Measurements from ENCODE around the gene CEP164. TPM values are rescaled to one million over a fixed set of nuclear protein-coding genes. Genes with fewer than 3 reads are reported as not detected.

CEP164 gene
- total and polyA plus RNA-seq, 2 of the 8 experiments (the other 6 are each of a cell fraction or from before 2014, with no cell fraction given), result 8.4 to 20.8 TPM

DNA sequence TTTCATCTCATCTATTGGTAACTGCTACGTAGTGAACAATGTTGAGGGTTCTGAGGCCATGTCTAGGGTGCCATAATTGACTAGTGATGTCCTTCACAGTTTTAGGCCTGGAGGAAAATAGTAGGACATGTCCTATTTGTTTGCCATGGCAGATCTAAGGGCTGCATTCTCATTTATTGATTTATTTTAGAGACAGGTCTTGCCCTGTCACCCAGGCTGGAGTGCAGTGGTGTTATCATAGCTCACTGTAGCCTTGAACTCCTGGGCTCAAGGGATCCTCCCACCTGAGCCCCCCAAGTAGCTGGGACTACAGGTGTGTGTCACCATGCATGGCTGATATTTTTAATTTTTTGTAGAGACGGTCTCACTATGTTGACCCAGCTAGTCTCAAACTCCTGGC is 5.2 kb downstream of the CEP164 start:
- H3K23me2 ChIP-seq (ENCODE audit: low read depth, low read length), result 0 out of 2 replicates have a peak, but pooled peaks cover 3% of the 10 kb centered on the region
- no peak overlapping the region for H3K14ac ChIP-seq (ENCODE audit: insufficient read length)
- H2BK120ac ChIP-seq (replicated peaks; ENCODE audit: low read depth, low read length), result no peak overlapping the region
- no peaks in the 10 kb centered on the region for H3K9me3 ChIP-seq (ENCODE audit: insufficient read depth in 2 of 2, low read depth in 1 of 2, low read length in 1 of 2)
- no peaks in the 10 kb centered on the region for H3K79me1 ChIP-seq (ENCODE audit: low read depth, low read length)
- WGBS, 2 experiments (ENCODE audit: extremely low coverage in 1 of 2, insufficient coverage in 1 of 2, insufficient read length in 1 of 2, insufficient replicate concordance in 2 of 2, low coverage in 1 of 2, low lambda C conversion rate in 2 of 2, missing lambda C conversion rate in 1 of 2), result 63% methylated on average over 2 of the region's 2 CpGs; no CpG with 5 or more reads in 1 of the 2 experiments
- H4K91ac ChIP-seq (replicated peaks; ENCODE audit: insufficient read length, low read length), result no peak overlapping the region
- no peaks in the 10 kb centered on the region for H3K27me3 ChIP-seq (replicated peaks in 1 of 4; ENCODE audit: control insufficient read depth in 3 of 4, extremely low read depth in 1 of 4, insufficient read depth in 3 of 4, low read length in 3 of 4)
- H3K9ac ChIP-seq (replicated peaks in 1 of 4; ENCODE audit: extremely low read depth in 1 of 4, low read depth in 3 of 4, low read length in 3 of 4), result no peak overlapping the region
- no peaks in the 10 kb centered on the region for H3K36me3 ChIP-seq (ENCODE audit: control insufficient read depth in 2 of 4, insufficient read depth in 4 of 4, low read length in 3 of 4)
- H3K4ac ChIP-seq (replicated peaks; ENCODE audit: insufficient read length, low read depth, low read length), result no peak overlapping the region
- H3K56ac ChIP-seq (replicated peaks; ENCODE audit: insufficient read length, low read depth, low read length), result no peak overlapping the region
- H3K18ac ChIP-seq (ENCODE audit: extremely low read depth, low read length), result no peak overlapping the region
- no peak overlapping the region for H4K5ac ChIP-seq (ENCODE audit: insufficient read length, low read depth, low read length)
- DNase-seq (ENCODE audit: low read depth in 1 of 2, low spot score in 2 of 2) (no peak), FAIRE-seq (no peak)
- H3K27ac ChIP-seq (ENCODE audit: low read depth, low read length), result no peak overlapping the region
- H3K4me2 ChIP-seq (ENCODE audit: insufficient read depth in 1 of 2, low read depth in 2 of 2, low read length in 2 of 2), result no peak overlapping the region
- no peak overlapping the region for H2BK20ac ChIP-seq (ENCODE audit: low read length)
- H2BK15ac ChIP-seq (ENCODE audit: low read length), result no peak overlapping the region
- no peak overlapping the region for H2BK5ac ChIP-seq (ENCODE audit: low read depth, low read length)
- H3K23ac ChIP-seq (ENCODE audit: insufficient read length), result no peak overlapping the region
- no peak overlapping the region for H4K8ac ChIP-seq (ENCODE audit: extremely low read depth, insufficient read depth, low read length)
- H2AK5ac ChIP-seq (ENCODE audit: low read depth, low read length), result no peak overlapping the region
- peaks cover 0 to 5% (median under 1%) of the 10 kb centered on the region in 4 experiments; a peak in 2 of 7 replicates for H3K4me1 ChIP-seq (replicated peaks in 1 of 4; ENCODE audit: control insufficient read depth in 3 of 4, insufficient read depth in 4 of 4, low read length in 3 of 4)
- H3K4me3 ChIP-seq (ENCODE audit: extremely low read depth in 1 of 4, insufficient read depth in 2 of 4, low read depth in 3 of 4, low read length in 4 of 4), result no peak overlapping the region
- ChIA-PET POLR2A (ENCODE audit: partially characterized antibody) (no interaction called here), CTCF (ENCODE audit: partially characterized antibody) (interaction anchor here (1.0 to 1.2 kb wide), 2 partner anchors 8 to 151 kb away, joined by 3 read pairs; no protein-coding TSS in a partner anchor)
- H4K20me1 ChIP-seq (replicated peaks in 1 of 2; ENCODE audit: control insufficient read depth in 1 of 2, insufficient read depth in 2 of 2, low read length in 2 of 2), result peaks cover 0 to 1% of the 10 kb centered on the region in 2 experiments
- H3K79me2 ChIP-seq (ENCODE audit: control insufficient read depth in 1 of 2, insufficient read depth in 2 of 2, low read length in 2 of 2), result no peaks in the 10 kb centered on the region
- no peak overlapping the region for H2AFZ ChIP-seq (ENCODE audit: low read length)
- no peak overlapping the region for H2BK12ac ChIP-seq (ENCODE audit: low read depth, low read length)
- TF ChIP-seq BRCA1 (IDR thresholded peaks at IDR 0.05; ENCODE audit: low read depth, low read length) (no peak), MAFK (IDR thresholded peaks at IDR 0.05; ENCODE audit: low read depth, low read length) (no peak), YY1 (IDR thresholded peaks at IDR 0.05; ENCODE audit: low read depth, low read length) (no peak), TAF1 (IDR thresholded peaks at IDR 0.05; ENCODE audit: low read depth, low read length) (no peak), HDAC2 (IDR thresholded peaks at IDR 0.05; ENCODE audit: borderline replicate concordance in 1 of 2, low read depth in 2 of 2, low read length in 2 of 2) (no peak), NRF1 (IDR thresholded peaks at IDR 0.05; ENCODE audit: low read depth, low read length) (no peak)
- TF ChIP-seq, protein P1, sequence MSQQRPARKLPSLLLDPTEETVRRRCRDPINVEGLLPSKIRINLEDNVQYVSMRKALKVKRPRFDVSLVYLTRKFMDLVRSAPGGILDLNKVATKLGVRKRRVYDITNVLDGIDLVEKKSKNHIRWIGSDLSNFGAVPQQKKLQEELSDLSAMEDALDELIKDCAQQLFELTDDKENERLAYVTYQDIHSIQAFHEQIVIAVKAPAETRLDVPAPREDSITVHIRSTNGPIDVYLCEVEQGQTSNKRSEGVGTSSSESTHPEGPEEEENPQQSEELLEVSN (IDR thresholded peaks at IDR 0.05), result no peak
